H9 (cell line): ENCODE measurements around the gene RDH13. TPM values are rescaled to one million over a fixed set of nuclear protein-coding genes. Genes with fewer than 3 reads are reported as not detected.

Experiments used
- DNase-seq: peaks from one replicate; pipeline ENCODE4 v3.0.0-alpha.2; 2017
- H2AFZ ChIP-seq: one replicate; pipeline ENCODE4 v1.6.1; 2013; ENCODE audit warnings: mild to moderate bottlenecking, low read length, control low read depth, moderate library complexity
- H2AK5ac ChIP-seq: 2 replicates; pipeline ENCODE4 v1.6.1; 2013; ENCODE audit warnings: low read length, control low read depth, mixed read lengths; ENCODE audit not compliant: insufficient read length
- H2BK120ac ChIP-seq: one replicate; pipeline ENCODE4 v1.6.1; 2013; ENCODE audit warnings: low read depth, mild to moderate bottlenecking, low read length, control low read depth, inconsistent platforms; ENCODE audit not compliant: poor library complexity, severe bottlenecking
- H2BK12ac ChIP-seq: 2 replicates; pipeline ENCODE4 v1.6.1; 2013; ENCODE audit warnings: low read length, control low read depth, mixed read lengths, low read depth; ENCODE audit not compliant: insufficient read length
- H2BK15ac ChIP-seq: 2 replicates; pipeline ENCODE4 v1.6.1; 2013; ENCODE audit warnings: low read depth, low read length, control low read depth
- H2BK20ac ChIP-seq: one replicate; pipeline ENCODE4 v1.6.1; 2013; ENCODE audit warnings: low read depth, mild to moderate bottlenecking, low read length, control low read depth, inconsistent platforms; ENCODE audit not compliant: poor library complexity, severe bottlenecking
- H2BK5ac ChIP-seq: 2 replicates; pipeline ENCODE4 v1.6.1; 2013; ENCODE audit warnings: low read length, control low read depth, mixed read lengths; ENCODE audit not compliant: insufficient read length
- H3K14ac ChIP-seq: 2 replicates; pipeline ENCODE4 v1.6.1; 2013; ENCODE audit warnings: low read length, control low read depth; ENCODE audit not compliant: insufficient read depth
- H3K18ac ChIP-seq: 2 replicates; pipeline ENCODE4 v1.6.1; 2013; ENCODE audit warnings: low read depth, mild to moderate bottlenecking, mixed read lengths, low read length, control low read depth; ENCODE audit not compliant: insufficient read length
- H3K23ac ChIP-seq: 2 replicates; pipeline ENCODE4 v1.6.1; 2013; ENCODE audit warnings: low read length, control low read depth, mixed read lengths, low read depth; ENCODE audit not compliant: insufficient read length
- H3K23me2 ChIP-seq: 2 replicates; pipeline ENCODE4 v1.6.1; 2013; ENCODE audit warnings: low read depth, mild to moderate bottlenecking, mixed read lengths, low read length, control low read depth; ENCODE audit not compliant: insufficient read length, poor library complexity, severe bottlenecking
- H3K27ac ChIP-seq: 2 replicates; pipeline ENCODE4 v1.5.1; 2013; ENCODE audit warnings: low read length, control low read depth, mixed read lengths, low read depth; ENCODE audit not compliant: insufficient read length
- H3K27me3 ChIP-seq: 2 replicates; pipeline ENCODE4 v1.6.1; 2013; ENCODE audit warnings: low read length, control low read depth, inconsistent platforms; ENCODE audit not compliant: insufficient read depth
- H3K4ac ChIP-seq: 2 replicates; pipeline ENCODE4 v1.6.1; 2013; ENCODE audit warnings: low read depth, mild to moderate bottlenecking, control low read depth, inconsistent platforms, low read length, moderate library complexity
- H3K4me1 ChIP-seq: 2 replicates; pipeline ENCODE4 v1.6.1; 2013; ENCODE audit warnings: low read length, control low read depth, inconsistent platforms; ENCODE audit not compliant: insufficient read depth
- H3K4me2 ChIP-seq: 2 replicates; pipeline ENCODE4 v1.6.1; 2013; ENCODE audit warnings: low read length, control low read depth, mixed read lengths; ENCODE audit not compliant: insufficient read length, insufficient read depth
- H3K56ac ChIP-seq: 2 replicates; pipeline ENCODE4 v1.6.1; 2013; ENCODE audit warnings: low read depth, mild to moderate bottlenecking, mixed read lengths, low read length, control low read depth; ENCODE audit not compliant: insufficient read length
- H3K79me1 ChIP-seq: 2 replicates; pipeline ENCODE4 v1.6.1; 2013; ENCODE audit warnings: low read depth, mild to moderate bottlenecking, moderate library complexity, low read length, control low read depth, inconsistent platforms; ENCODE audit not compliant: insufficient read depth, poor library complexity, severe bottlenecking
- H3K79me2 ChIP-seq: 2 replicates; pipeline ENCODE4 v1.6.1; 2013; ENCODE audit warnings: low read length, control low read depth, inconsistent platforms; ENCODE audit not compliant: insufficient read depth
- H3K9ac ChIP-seq: 2 replicates; pipeline ENCODE4 v1.6.1; 2013; ENCODE audit warnings: low read length, control low read depth, mixed read lengths; ENCODE audit not compliant: insufficient read length; ENCODE audit errors: extremely low read depth
- H3K9me3 ChIP-seq: one replicate; pipeline ENCODE4 v1.6.1; 2013; ENCODE audit warnings: low read depth, low read length, inconsistent platforms; ENCODE audit not compliant: control insufficient read depth
- H3T11ph ChIP-seq: one replicate; pipeline ENCODE4 v1.6.1; 2013; ENCODE audit warnings: mild to moderate bottlenecking, low read length, control low read depth, inconsistent platforms
- H4K20me1 ChIP-seq: one replicate; pipeline ENCODE4 v1.6.1; 2013; ENCODE audit not compliant: control insufficient read depth, insufficient read length, insufficient read depth
- H4K5ac ChIP-seq: 2 replicates; pipeline ENCODE4 v1.6.1; 2013; ENCODE audit warnings: low read depth, mild to moderate bottlenecking, mixed read lengths, low read length, control low read depth; ENCODE audit not compliant: insufficient read length
- H4K8ac ChIP-seq: replicated peaks from 2 replicates; pipeline ENCODE4 v1.6.1; 2013; ENCODE audit warnings: low read length, control low read depth, mixed read lengths, low read depth; ENCODE audit not compliant: insufficient read length
- H4K91ac ChIP-seq: 2 replicates; pipeline ENCODE4 v1.6.1; 2013; ENCODE audit warnings: low read depth, mild to moderate bottlenecking, moderate library complexity, mixed read lengths, low read length, control low read depth; ENCODE audit not compliant: insufficient read length
- H3K27ac Mint-ChIP-seq, 3 experiments: 2 replicates in 2 of 3; 3 replicates in 1 of 3; pipeline ENCODE4 v1.8.0; 2020 to 2021; ENCODE audit warnings: mixed read lengths in 3 of 3, mild to moderate bottlenecking in 1 of 3, moderate library complexity in 1 of 3
- H3K27me3 Mint-ChIP-seq: 2 replicates; pipeline ENCODE4 v1.8.0; 2021; ENCODE audit warnings: low read depth, mild to moderate bottlenecking, moderate library complexity, mixed read lengths
- H3K36me3 Mint-ChIP-seq, 3 experiments: 2 replicates in 2 of 3; 3 replicates in 1 of 3; pipeline ENCODE4 v1.8.0; 2020 to 2021; ENCODE audit warnings: low read depth in 3 of 3, mixed read lengths in 3 of 3; ENCODE audit not compliant: insufficient read depth in 1 of 3
- H3K4me1 Mint-ChIP-seq, 2 experiments: 2 replicates each; pipeline ENCODE4 v1.8.0; 2020; ENCODE audit warnings: mixed read lengths in 2 of 2
- H3K4me3 Mint-ChIP-seq, 2 experiments: 2 replicates in 1 of 2; 3 replicates in 1 of 2; pipeline ENCODE4 v1.8.0; 2020 to 2021; ENCODE audit warnings: mild to moderate bottlenecking in 2 of 2, mixed read lengths in 2 of 2, moderate library complexity in 1 of 2
- H3K9me3 Mint-ChIP-seq, 2 experiments: 2 replicates in 1 of 2; 3 replicates in 1 of 2; pipeline ENCODE4 v1.8.0; 2020; ENCODE audit warnings: mild to moderate bottlenecking in 2 of 2, mixed read lengths in 2 of 2, moderate library complexity in 1 of 2
- WGBS: extraction: QIAGEN DNeasy Blood & Tissue Kit; methylation state at CpG from one replicate; pipeline ENCODE4 v1.1.7; 2013; ENCODE audit warnings: missing lambda C conversion rate, low lambda C conversion rate, mixed read lengths; ENCODE audit not compliant: insufficient read length; ENCODE audit errors: extremely low coverage; 5-methylcytosine and 5-hydroxymethylcytosine counted together
- total RNA-seq: library from RNA; stranded (reverse); gene quantifications from 2 replicates; pipeline ENCODE4 v1.2.1, GENCODE V29; 2021
- TF ChIP-seq, protein P1 (sequence below): fragments of 200-600 bp; sonication (generic); conservative IDR thresholded peaks from 3 replicates; pipeline ENCODE4 v1.8.0; 2021; ENCODE audit warnings: antibody characterized with exemption, mild to moderate bottlenecking

Gene RDH13
- total RNA-seq, 1 experiment from 2014 or later = 21.5 TPM

GRCh38 chr19:55080968-55081769, 18.2 kb upstream of the RDH13 start:
- H3K4me1 Mint-ChIP-seq = peaks cover 21 to 49% of the 10 kb centered on the region in 2 experiments
- peaks cover 7 to 11% (median 10%) of the 10 kb centered on the region in 3 experiments for H3K36me3 Mint-ChIP-seq
- H4K20me1 ChIP-seq = no peaks in the 10 kb centered on the region
- no peaks in the 10 kb centered on the region; the same call in 1 of the 2 replicates for H3K27me3 ChIP-seq
- H3K4ac ChIP-seq = no peak overlapping the region
- H4K5ac ChIP-seq = no peak overlapping the region
- no peak overlapping the region for H2BK5ac ChIP-seq
- H2AFZ ChIP-seq = no peak overlapping the region
- peak overlapping the region in 2 of 3 experiments; percentile 76 to 89; a peak in 2 of 7 replicates for H3K27ac Mint-ChIP-seq
- H3K9me3 Mint-ChIP-seq = peaks cover 0 to 3% of the 10 kb centered on the region in 2 experiments; a peak in 1 of 5 replicates
- H3K79me1 ChIP-seq = no peaks in the 10 kb centered on the region
- no CpG with 5 or more reads among the region's 60 CpGs for WGBS
- H3K27me3 Mint-ChIP-seq = peaks cover 67% of the 10 kb centered on the region
- H2BK12ac ChIP-seq = no peak overlapping the region
- no peaks in the 10 kb centered on the region for H3K79me2 ChIP-seq
- no peak overlapping the region for H3T11ph ChIP-seq
- no peak overlapping the region for H3K18ac ChIP-seq
- H3K27ac ChIP-seq = no peak overlapping the region
- no peak overlapping the region for H2BK15ac ChIP-seq
- H3K9ac ChIP-seq = no peak overlapping the region
- no peak overlapping the region for H3K23ac ChIP-seq
- no peak overlapping the region for H4K91ac ChIP-seq
- no peak overlapping the region for H3K56ac ChIP-seq
- no peak overlapping the region for H2AK5ac ChIP-seq
- no peak overlapping the region for H2BK120ac ChIP-seq
- no peak overlapping the region for H4K8ac ChIP-seq
- no peak overlapping the region for H2BK20ac ChIP-seq
- no peaks in the 10 kb centered on the region for H3K9me3 ChIP-seq
- H3K4me1 ChIP-seq = peaks cover 4% of the 10 kb centered on the region; the same call in 1 of the 2 replicates
- TF ChIP-seq, protein P1, sequence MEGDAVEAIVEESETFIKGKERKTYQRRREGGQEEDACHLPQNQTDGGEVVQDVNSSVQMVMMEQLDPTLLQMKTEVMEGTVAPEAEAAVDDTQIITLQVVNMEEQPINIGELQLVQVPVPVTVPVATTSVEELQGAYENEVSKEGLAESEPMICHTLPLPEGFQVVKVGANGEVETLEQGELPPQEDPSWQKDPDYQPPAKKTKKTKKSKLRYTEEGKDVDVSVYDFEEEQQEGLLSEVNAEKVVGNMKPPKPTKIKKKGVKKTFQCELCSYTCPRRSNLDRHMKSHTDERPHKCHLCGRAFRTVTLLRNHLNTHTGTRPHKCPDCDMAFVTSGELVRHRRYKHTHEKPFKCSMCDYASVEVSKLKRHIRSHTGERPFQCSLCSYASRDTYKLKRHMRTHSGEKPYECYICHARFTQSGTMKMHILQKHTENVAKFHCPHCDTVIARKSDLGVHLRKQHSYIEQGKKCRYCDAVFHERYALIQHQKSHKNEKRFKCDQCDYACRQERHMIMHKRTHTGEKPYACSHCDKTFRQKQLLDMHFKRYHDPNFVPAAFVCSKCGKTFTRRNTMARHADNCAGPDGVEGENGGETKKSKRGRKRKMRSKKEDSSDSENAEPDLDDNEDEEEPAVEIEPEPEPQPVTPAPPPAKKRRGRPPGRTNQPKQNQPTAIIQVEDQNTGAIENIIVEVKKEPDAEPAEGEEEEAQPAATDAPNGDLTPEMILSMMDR = no peak
- no peak overlapping the region for H3K14ac ChIP-seq
- H3K23me2 ChIP-seq = peaks cover 22% of the 10 kb centered on the region
- peak overlapping the region; percentile 73 to 87 for H3K4me3 Mint-ChIP-seq
- H3K4me2 ChIP-seq = peak overlapping the region; percentile 77
- DNase-seq = peak; percentile 99
